A673 (cell line): Measurements from ENCODE around the gene CRYBG2. TPM values are rescaled to one million over a fixed set of nuclear protein-coding genes. Genes with fewer than 3 reads are reported as not detected.

Experiments
- BruUV-seq: library from RNA; stranded (reverse); fragments of 400-500 nt; replicated peaks from 2 replicates; lab custom pipeline; 2021; lab: Mats Ljungman, UMichigan
- CTCF ChIA-PET: fragments of 300-600 bp; sonication (Branson Sonifier 250); formaldehyde crosslinking; loops from one replicate; lab custom pipeline; 2022; ENCODE audit warnings: antibody characterized with exemption; lab: Charles Lee
- POLR2A ChIA-PET: fragments of 300-600 bp; sonication (Branson Sonifier 250); formaldehyde crosslinking; loops from one replicate; lab custom pipeline; 2022; ENCODE audit warnings: antibody characterized with exemption; ENCODE audit not compliant: low non-redundant PET; lab: Charles Lee
- DNase-seq: peaks from one replicate; pipeline ENCODE4 v3.0.0-alpha.2; 2015; ENCODE audit warnings: low spot score
- H3K27ac ChIP-seq: fragments of 200-600 bp; sonication (generic); 2 replicates; pipeline ENCODE4 v1.5.1; 2016; ENCODE audit warnings: mixed run types, low read depth, mild to moderate bottlenecking, mixed read lengths, antibody characterized with exemption, low read length; ENCODE audit not compliant: poor library complexity, severe bottlenecking
- H3K27me3 ChIP-seq: fragments of 200-600 bp; sonication (generic); replicated peaks from 2 replicates; pipeline ENCODE4 v1.6.1; 2017; ENCODE audit warnings: mixed run types, low read depth, mild to moderate bottlenecking, mixed read lengths, antibody characterized with exemption, low read length; ENCODE audit not compliant: insufficient read depth, poor library complexity
- H3K36me3 ChIP-seq: fragments of 200-600 bp; sonication (generic); 2 replicates; pipeline ENCODE4 v1.6.1; 2016; ENCODE audit warnings: mixed run types, mild to moderate bottlenecking, mixed read lengths, antibody characterized with exemption, low read length; ENCODE audit not compliant: insufficient read depth, poor library complexity, severe bottlenecking
- H3K4me1 ChIP-seq: fragments of 200-600 bp; sonication (generic); 2 replicates; pipeline ENCODE4 v1.6.1; 2017; ENCODE audit warnings: mixed run types, mild to moderate bottlenecking, mixed read lengths, antibody characterized with exemption, low read length; ENCODE audit not compliant: insufficient read depth, poor library complexity, severe bottlenecking
- H3K4me3 ChIP-seq: fragments of 200-600 bp; sonication (generic); 2 replicates; pipeline ENCODE4 v1.5.1; 2016; ENCODE audit warnings: low read depth, mixed run types, mild to moderate bottlenecking, mixed read lengths, low read length; ENCODE audit not compliant: poor library complexity, severe bottlenecking
- H3K9me3 ChIP-seq: fragments of 200-600 bp; sonication (generic); 2 replicates; pipeline ENCODE4 v1.6.1; 2016; ENCODE audit warnings: mixed run types, low read depth, mild to moderate bottlenecking, mixed read lengths, antibody characterized with exemption, low read length; ENCODE audit not compliant: poor library complexity, severe bottlenecking
- EZH2 ChIP-seq: fragments of 200-600 bp; sonication (generic); IDR thresholded peaks from 2 replicates; pipeline ENCODE4 v1.6.1; 2017; ENCODE audit warnings: borderline replicate concordance, low read depth, mild to moderate bottlenecking, mixed read lengths, antibody characterized with exemption, low read length; ENCODE audit not compliant: poor library complexity, severe bottlenecking
- intact Hi-C: fragments of 100-400 bp; cut with micrococcal nuclease; formaldehyde crosslinking; loops from one replicate; pipeline ENCODE4 v1.10.0; 2022; ENCODE audit not compliant: unreplicated experiment
- total RNA-seq: library from RNA; stranded (reverse); gene quantifications from 2 replicates; pipeline ENCODE4 v1.2.3, GENCODE V29; 2021
- TF ChIP-seq, protein P1 (sequence below): fragments of 300-800, 200-600 bp; sonication (generic); conservative IDR thresholded peaks from 2 replicates; pipeline ENCODE4 v1.5.1; 2017; ENCODE audit warnings: low read depth, mild to moderate bottlenecking, antibody characterized with exemption, low read length, moderate library complexity, mixed read lengths

Gene CRYBG2
- total RNA-seq, 1 experiment from 2014 or later, result not detected

DNA sequence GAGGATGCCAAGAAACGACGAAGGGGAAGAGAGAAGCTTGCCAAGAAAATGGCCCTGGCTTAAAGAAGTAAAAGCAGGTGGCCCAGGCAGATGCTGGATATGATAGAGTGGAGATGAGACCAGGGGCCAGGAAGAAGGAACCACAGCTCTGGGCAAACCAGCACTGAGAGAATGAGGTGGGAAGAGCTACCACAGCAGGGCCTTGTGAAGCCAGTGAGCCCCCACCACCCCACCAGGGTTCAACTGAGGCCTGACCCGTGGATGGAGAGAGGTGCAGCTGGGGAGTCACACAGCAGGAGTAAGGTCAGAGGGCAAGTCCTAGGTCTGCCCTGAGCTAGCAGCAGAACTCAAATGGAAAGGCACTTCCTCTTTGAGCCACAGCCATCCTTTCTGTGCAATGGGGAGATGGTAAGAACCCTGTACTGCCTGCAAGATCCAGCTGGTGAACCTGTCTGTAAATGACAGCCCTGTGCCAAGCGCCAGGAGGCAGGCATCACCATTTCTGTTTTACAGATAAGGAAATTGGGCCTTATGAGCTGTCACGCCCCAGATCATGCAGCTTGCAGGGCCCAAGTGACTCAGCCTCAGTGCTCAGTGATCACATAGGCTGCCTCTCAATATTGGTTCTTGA, 65.5 kb downstream of the CRYBG2 start:
- Histone ChIP-seq H3K27ac (no peak overlapping the region), H3K4me3 (no peak overlapping the region), H3K4me1 (peaks cover 12% of the 10 kb centered on the region), H3K27me3 (no peaks in the 10 kb centered on the region), H3K9me3 (no peaks in the 10 kb centered on the region), H3K36me3 (no peaks in the 10 kb centered on the region)
- intact Hi-C loops, result loop anchor here (5.0 kb wide), 1 partner anchor 129 kb away; no protein-coding TSS in a partner anchor
- BruUV-seq, result no TSS peak
- TF ChIP-seq, protein P1, sequence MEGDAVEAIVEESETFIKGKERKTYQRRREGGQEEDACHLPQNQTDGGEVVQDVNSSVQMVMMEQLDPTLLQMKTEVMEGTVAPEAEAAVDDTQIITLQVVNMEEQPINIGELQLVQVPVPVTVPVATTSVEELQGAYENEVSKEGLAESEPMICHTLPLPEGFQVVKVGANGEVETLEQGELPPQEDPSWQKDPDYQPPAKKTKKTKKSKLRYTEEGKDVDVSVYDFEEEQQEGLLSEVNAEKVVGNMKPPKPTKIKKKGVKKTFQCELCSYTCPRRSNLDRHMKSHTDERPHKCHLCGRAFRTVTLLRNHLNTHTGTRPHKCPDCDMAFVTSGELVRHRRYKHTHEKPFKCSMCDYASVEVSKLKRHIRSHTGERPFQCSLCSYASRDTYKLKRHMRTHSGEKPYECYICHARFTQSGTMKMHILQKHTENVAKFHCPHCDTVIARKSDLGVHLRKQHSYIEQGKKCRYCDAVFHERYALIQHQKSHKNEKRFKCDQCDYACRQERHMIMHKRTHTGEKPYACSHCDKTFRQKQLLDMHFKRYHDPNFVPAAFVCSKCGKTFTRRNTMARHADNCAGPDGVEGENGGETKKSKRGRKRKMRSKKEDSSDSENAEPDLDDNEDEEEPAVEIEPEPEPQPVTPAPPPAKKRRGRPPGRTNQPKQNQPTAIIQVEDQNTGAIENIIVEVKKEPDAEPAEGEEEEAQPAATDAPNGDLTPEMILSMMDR, result no peak
- TF ChIP-seq EZH2, result no peak
- ChIA-PET CTCF (interaction anchor here (0.6 to 0.7 kb wide), 2 partner anchors 9 to 45 kb away, joined by 3 read pairs; no protein-coding TSS in a partner anchor), POLR2A (no interaction called here)
- no peak for DNase-seq

DNA sequence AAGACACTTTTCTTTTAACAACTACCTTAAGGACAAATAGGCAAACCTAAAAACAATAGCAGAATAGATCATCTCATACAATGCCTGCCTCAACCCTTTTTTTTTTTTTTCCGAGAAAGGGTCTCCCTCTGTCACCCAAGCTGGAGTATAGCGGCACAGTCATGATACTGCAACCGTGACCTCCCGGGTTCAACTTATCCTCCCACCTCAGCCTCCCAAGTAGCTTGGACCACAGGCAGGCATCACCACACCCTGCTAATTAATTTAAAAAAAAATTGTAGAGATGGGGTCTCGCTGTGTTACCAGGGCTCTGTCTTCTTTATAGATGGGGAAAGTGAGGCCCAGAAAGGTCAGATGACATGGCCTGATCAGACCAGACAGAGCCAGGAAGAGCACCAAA, 66.1 kb downstream of the CRYBG2 start:
- no peak for DNase-seq
- Histone ChIP-seq H3K36me3 (no peaks in the 10 kb centered on the region), H3K27ac (no peak overlapping the region), H3K9me3 (no peaks in the 10 kb centered on the region), H3K4me3 (no peak overlapping the region), H3K27me3 (no peaks in the 10 kb centered on the region), H3K4me1 (peaks cover 12% of the 10 kb centered on the region)
- intact Hi-C loops, result loop anchor here (5.0 kb wide), 1 partner anchor 129 kb away; no protein-coding TSS in a partner anchor
- POLR2A ChIA-PET, result no interaction called here
- no TSS peak for BruUV-seq
- CTCF ChIA-PET, result interaction anchor here (0.7 kb wide), 1 partner anchor 10 kb away, joined by 3 read pairs; no protein-coding TSS in a partner anchor
- TF ChIP-seq, protein P1, result no peak
- TF ChIP-seq EZH2, result no peak

DNA sequence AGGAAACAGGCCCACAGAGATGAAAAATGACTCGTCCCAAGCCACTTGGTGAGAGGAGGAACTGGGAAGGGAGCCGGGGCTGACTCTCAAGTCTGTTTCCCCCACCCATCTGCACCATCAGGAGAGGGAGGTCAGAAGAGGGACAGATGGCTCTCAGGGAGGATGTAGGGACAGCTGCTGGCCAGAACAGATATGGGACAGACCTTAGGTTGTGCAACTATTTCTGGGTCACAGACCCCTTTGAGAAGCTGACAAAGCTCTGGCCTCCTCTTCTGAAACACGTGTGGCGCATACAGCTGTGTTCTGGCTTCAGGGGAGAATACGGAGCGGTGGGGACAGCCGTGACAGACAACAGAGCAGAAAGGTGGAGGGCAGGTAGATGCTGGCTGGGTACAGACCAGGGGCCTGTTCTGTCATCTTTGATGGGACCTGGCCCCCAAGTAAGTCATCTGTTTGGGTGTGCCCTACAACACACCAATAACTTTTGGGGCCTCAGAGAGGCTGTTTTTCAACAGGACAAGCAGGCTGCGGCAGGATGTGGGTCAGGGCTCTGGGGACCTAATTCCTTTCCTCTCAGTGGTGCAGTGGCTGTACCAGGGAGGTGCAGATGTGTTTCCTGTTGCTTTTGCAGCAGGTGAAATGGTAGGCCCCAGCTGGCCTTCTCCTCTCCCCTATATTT, 66.8 kb downstream of the CRYBG2 start:
- intact Hi-C loops, result loop anchor here (5.0 kb wide), 1 partner anchor 130 kb away; no protein-coding TSS in a partner anchor
- ChIA-PET POLR2A (no interaction called here), CTCF (interaction anchor here (1.2 kb wide), 1 partner anchor 11 kb away, joined by 4 read pairs; no protein-coding TSS in a partner anchor)
- H3K4me1 ChIP-seq, result peaks cover 15% of the 10 kb centered on the region
- H3K4me3 ChIP-seq, result no peak overlapping the region
- no peaks in the 10 kb centered on the region for H3K9me3 ChIP-seq
- no peak for DNase-seq
- no peaks in the 10 kb centered on the region for H3K36me3 ChIP-seq
- H3K27me3 ChIP-seq, result no peaks in the 10 kb centered on the region
- TF ChIP-seq EZH2, result no peak
- TF ChIP-seq, protein P1, result no peak
- no peak overlapping the region for H3K27ac ChIP-seq
- BruUV-seq, result no TSS peak
